CD4-positive, CD25-positive, alpha-beta regulatory T cell (primary cell): ENCODE results near the gene MBOAT2. TPM values are rescaled to one million over a fixed set of nuclear protein-coding genes. Genes with fewer than 3 reads are reported as not detected.

Source experiments
- ATAC-seq, 2 donors: fragments of 150-1000 bp; cut with Tn5 transposase; one replicate each; pipeline ENCODE4 v1.10.0; 2021; ENCODE audit warnings: low read depth in 2 of 2, moderate number of reproducible peaks in 2 of 2, moderate library complexity in 1 of 2
- DNase-seq, 3 donors: peaks; one replicate each; pipeline versions ENCODE4 v3.0.0 to v3.0.0-alpha.2; 2012 to 2022; ENCODE audit warnings: mixed read lengths in 1 of 3
- H3K27ac ChIP-seq: one replicate; pipeline ENCODE4 v1.7.0; 2013; ENCODE audit warnings: mild to moderate bottlenecking, low read length; ENCODE audit not compliant: insufficient read depth, poor library complexity, severe bottlenecking
- H3K27me3 ChIP-seq: one replicate; pipeline ENCODE4 v1.7.0; 2013; ENCODE audit warnings: low read length; ENCODE audit not compliant: control insufficient read depth, insufficient read depth
- H3K36me3 ChIP-seq: one replicate; pipeline ENCODE4 v1.7.0; 2013; ENCODE audit warnings: mild to moderate bottlenecking, low read length, moderate library complexity; ENCODE audit not compliant: control insufficient read depth, insufficient read depth
- H3K4me1 ChIP-seq: 2 replicates; pipeline ENCODE4 v1.7.0; 2013; ENCODE audit warnings: mild to moderate bottlenecking, low read length; ENCODE audit not compliant: insufficient read depth, control insufficient read depth, poor library complexity, severe bottlenecking
- H3K4me3 ChIP-seq: one replicate; pipeline ENCODE4 v1.7.0; 2013; ENCODE audit warnings: low read depth, mild to moderate bottlenecking, low read length, moderate library complexity
- H3K9me3 ChIP-seq, 2 experiments: 1 replicate in 1 of 2; 2 replicates in 1 of 2; pipeline ENCODE4 v1.7.0; 2013; ENCODE audit warnings: low read length in 2 of 2, mild to moderate bottlenecking in 1 of 2, moderate library complexity in 1 of 2; ENCODE audit not compliant: control insufficient read depth in 2 of 2
- H3K27ac Mint-ChIP-seq, 3 donors: one replicate each; pipeline ENCODE4 v1.8.0; 2020 to 2022; ENCODE audit warnings: mild to moderate bottlenecking in 3 of 3, mixed read lengths in 3 of 3, moderate library complexity in 2 of 3
- H3K27me3 Mint-ChIP-seq: one replicate; pipeline ENCODE4 v1.8.0; 2022; ENCODE audit warnings: mild to moderate bottlenecking, mixed read lengths
- H3K36me3 Mint-ChIP-seq: one replicate; pipeline ENCODE4 v1.8.0; 2020; ENCODE audit warnings: mixed read lengths
- H3K4me1 Mint-ChIP-seq, 4 donors: one replicate each; pipeline ENCODE4 v1.8.0; 2020 to 2022; ENCODE audit warnings: mixed read lengths in 4 of 4, mild to moderate bottlenecking in 1 of 4
- H3K4me3 Mint-ChIP-seq, 4 donors: one replicate each; pipeline ENCODE4 v1.8.0; 2020 to 2022; ENCODE audit warnings: mild to moderate bottlenecking in 4 of 4, mixed read lengths in 4 of 4, moderate library complexity in 3 of 4
- H3K9me3 Mint-ChIP-seq, 7 donors: one replicate each; pipeline ENCODE4 v1.8.0; 2020 to 2022; ENCODE audit warnings: mixed read lengths in 7 of 7, mild to moderate bottlenecking in 3 of 7, moderate library complexity in 2 of 7
- polyA plus RNA-seq, 4 donors: library from polyadenylated mRNA; unstranded; fragments of 300-500 nt; fragmentation: Illumina TruSeq; gene quantifications; one replicate each; pipeline ENCODE4 v1.2.3, GENCODE V29; 2021
- total RNA-seq: library from RNA; stranded (reverse); gene quantifications from one replicate; pipeline ENCODE4 v1.2.3, GENCODE V29; 2022

The MBOAT2 gene
- total and polyA plus RNA-seq, 5 donors from 2014 or later = 0.19 to 2.9 (median 0.56) TPM; not detected in 2

DNA sequence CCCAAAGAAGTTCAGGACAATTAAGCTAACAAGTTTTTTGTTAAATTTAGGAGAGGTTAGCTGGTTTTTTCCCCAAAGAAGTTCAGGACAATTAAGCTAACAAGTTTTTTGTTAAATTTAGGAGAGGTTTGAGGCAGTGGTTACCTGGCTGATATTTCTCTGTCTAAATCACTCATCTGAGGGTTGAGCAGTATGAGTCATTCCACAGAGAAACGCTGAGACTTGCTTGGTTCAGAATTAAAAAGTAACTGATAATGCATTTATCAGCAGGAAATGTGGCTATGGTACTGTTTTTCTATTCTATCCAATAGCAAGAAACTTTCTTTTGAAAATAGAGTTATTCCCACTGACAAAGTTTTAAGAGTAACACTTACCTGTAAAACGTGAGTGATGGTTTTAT, 143.2 kb downstream of the MBOAT2 start:
- peaks cover 10% of the 10 kb centered on the region for H3K27me3 ChIP-seq
- Mint-ChIP-seq H3K9me3 (no peaks in the 10 kb centered on the region), H3K27me3 (peaks cover 13% of the 10 kb centered on the region), H3K36me3 (no peaks in the 10 kb centered on the region), H3K4me3 (no peak overlapping the region), H3K4me1 (no peaks in the 10 kb centered on the region), H3K27ac (no peak overlapping the region)
- no peaks in the 10 kb centered on the region for H3K9me3 ChIP-seq
- ATAC-seq (no peak), DNase-seq (no peak)
- H3K36me3 ChIP-seq = no peaks in the 10 kb centered on the region
- no peak overlapping the region for H3K4me3 ChIP-seq
- H3K27ac ChIP-seq = no peak overlapping the region
- H3K4me1 ChIP-seq = no peaks in the 10 kb centered on the region

DNA sequence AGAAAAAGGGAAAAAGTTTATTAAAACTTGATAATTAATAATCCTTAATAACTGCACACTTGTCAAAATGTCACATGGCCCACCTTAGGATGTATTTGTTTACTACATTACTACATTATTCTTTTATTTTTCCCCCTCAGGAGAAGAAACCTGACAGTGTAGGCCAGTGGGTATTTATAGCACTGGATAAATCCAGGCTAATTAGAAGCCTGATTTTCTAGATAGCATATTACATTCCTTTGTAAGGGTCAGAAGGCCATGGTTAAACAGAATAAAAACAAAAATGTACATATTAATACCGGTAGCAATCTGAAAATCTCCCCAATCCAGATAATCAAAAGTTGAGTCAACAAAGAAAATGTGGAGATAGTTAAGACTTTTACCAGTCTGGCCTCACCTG, 144.6 kb downstream of the MBOAT2 start:
- no peaks in the 10 kb centered on the region for H3K36me3 Mint-ChIP-seq
- no peaks in the 10 kb centered on the region for H3K9me3 Mint-ChIP-seq

DNA sequence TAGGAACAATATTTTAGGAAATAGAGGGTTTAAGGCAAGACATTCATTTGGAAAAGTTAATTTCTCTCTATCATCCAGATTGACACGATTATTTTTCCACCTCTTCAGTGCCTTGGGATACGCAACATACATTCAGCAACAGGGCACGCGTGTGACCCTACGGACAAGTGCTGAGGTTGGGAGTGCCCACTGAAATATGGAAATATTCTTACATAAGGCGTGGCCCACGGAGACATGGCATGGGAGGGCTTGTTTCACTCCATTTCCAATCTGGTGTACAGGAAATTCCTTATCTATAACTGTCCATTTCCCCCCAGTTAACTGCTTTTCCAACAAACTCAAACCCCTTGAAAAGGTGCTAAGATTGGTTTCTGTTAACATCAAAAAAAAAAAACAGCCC, 145.2 kb downstream of the MBOAT2 start:
- Histone ChIP-seq H3K4me3 (no peak overlapping the region), H3K9me3 (no peaks in the 10 kb centered on the region), H3K27me3 (peaks cover 20% of the 10 kb centered on the region), H3K36me3 (no peaks in the 10 kb centered on the region), H3K27ac (no peak overlapping the region), H3K4me1 (no peaks in the 10 kb centered on the region)
- no peaks in the 10 kb centered on the region for H3K9me3 Mint-ChIP-seq
- H3K27me3 Mint-ChIP-seq = peaks cover 16% of the 10 kb centered on the region
- ATAC-seq (no peak), DNase-seq (no peak)
- H3K4me1 Mint-ChIP-seq = no peaks in the 10 kb centered on the region
- H3K27ac Mint-ChIP-seq = no peak overlapping the region
- H3K36me3 Mint-ChIP-seq = no peaks in the 10 kb centered on the region
- no peak overlapping the region for H3K4me3 Mint-ChIP-seq

More for the DNA sequence above, 144.6 kb downstream of the MBOAT2 start:
- no peak for ATAC-seq
- H3K4me1 Mint-ChIP-seq = no peaks in the 10 kb centered on the region
- Histone ChIP-seq H3K4me3 (no peak overlapping the region), H3K4me1 (no peaks in the 10 kb centered on the region), H3K27me3 (peaks cover 17% of the 10 kb centered on the region), H3K9me3 (no peaks in the 10 kb centered on the region), H3K36me3 (no peaks in the 10 kb centered on the region), H3K27ac (no peak overlapping the region)
- H3K4me3 Mint-ChIP-seq = no peak overlapping the region
- peaks cover 13% of the 10 kb centered on the region for H3K27me3 Mint-ChIP-seq
- no peak for DNase-seq
- no peak overlapping the region for H3K27ac Mint-ChIP-seq

DNA sequence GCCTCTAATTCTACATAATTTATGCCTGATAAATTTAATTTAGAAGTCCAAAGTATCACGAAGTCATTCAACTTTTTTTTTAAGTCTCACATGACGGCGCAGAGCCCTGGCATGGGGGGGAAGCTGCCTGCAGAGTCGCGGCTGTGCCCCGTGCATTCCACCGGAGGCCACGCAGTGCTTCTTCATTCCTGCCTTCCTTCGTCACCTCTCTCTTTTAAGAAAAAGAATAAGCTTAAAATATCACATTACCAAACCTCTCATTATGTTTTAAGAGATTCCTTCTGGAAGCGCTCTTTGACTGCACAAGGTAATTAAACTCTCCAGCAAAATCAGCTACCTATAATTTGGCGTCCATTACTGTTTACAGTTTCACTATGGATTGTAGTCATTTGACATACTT, 145.8 kb downstream of the MBOAT2 start:
- no peaks in the 10 kb centered on the region for H3K4me1 ChIP-seq
- H3K4me1 Mint-ChIP-seq = no peaks in the 10 kb centered on the region
- H3K27me3 ChIP-seq = peaks cover 22% of the 10 kb centered on the region
- H3K36me3 ChIP-seq = no peaks in the 10 kb centered on the region
- H3K27ac ChIP-seq = no peak overlapping the region
- no peaks in the 10 kb centered on the region for H3K9me3 ChIP-seq
- H3K9me3 Mint-ChIP-seq = no peaks in the 10 kb centered on the region
- H3K27ac Mint-ChIP-seq = no peak overlapping the region
- DNase-seq (no peak), ATAC-seq (no peak)
- peaks cover 21% of the 10 kb centered on the region for H3K27me3 Mint-ChIP-seq
- H3K4me3 Mint-ChIP-seq = no peak overlapping the region
- no peak overlapping the region for H3K4me3 ChIP-seq
- no peaks in the 10 kb centered on the region for H3K36me3 Mint-ChIP-seq

DNA sequence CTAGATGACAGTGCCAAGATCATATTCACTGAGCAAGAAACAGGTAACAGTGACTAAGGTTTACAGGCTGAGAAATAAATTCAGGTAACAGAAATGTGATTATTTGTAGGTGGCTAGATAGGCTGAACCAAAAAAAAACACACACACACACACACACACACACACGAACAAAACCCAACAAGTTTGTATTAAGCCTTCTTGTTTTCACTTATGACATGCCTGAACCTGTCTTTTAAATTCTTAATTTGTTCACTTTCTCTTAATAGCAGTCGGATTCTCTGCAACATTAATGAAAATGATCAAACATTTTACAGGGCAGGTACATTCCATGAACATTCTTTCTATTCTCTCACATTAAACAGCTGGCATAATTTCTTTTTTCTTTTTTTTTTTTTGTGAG, 147.3 kb downstream of the MBOAT2 start:
- H3K36me3 Mint-ChIP-seq = no peaks in the 10 kb centered on the region
- ATAC-seq = no peak
- Histone ChIP-seq H3K4me1 (no peaks in the 10 kb centered on the region), H3K27me3 (peaks cover 13% of the 10 kb centered on the region), H3K4me3 (no peak overlapping the region), H3K9me3 (no peaks in the 10 kb centered on the region), H3K27ac (no peak overlapping the region), H3K36me3 (no peaks in the 10 kb centered on the region)
- H3K4me3 Mint-ChIP-seq = no peak overlapping the region
- no peak for DNase-seq
- no peaks in the 10 kb centered on the region for H3K4me1 Mint-ChIP-seq
- peaks cover 27% of the 10 kb centered on the region for H3K27me3 Mint-ChIP-seq
- H3K27ac Mint-ChIP-seq = no peak overlapping the region
- no peaks in the 10 kb centered on the region for H3K9me3 Mint-ChIP-seq

DNA sequence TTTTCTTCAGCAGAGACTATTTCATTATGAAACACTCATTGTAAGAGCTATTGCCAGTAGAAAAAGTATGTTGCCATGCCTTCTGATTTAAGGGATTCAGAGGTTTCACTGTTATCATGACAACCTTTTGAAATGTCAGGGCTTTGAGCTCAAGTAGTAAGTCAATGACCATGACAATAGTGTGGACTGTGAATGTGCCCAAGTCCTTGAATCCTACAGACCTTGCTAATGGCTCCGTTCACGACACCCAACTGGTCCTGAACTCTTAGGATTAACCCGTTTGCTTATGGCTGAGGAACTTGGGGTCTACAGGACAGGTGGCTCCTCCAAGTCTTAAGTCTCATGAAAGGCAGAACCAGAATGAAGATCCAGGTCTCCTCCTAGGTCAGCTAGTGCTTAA, 148.5 kb downstream of the MBOAT2 start:
- Mint-ChIP-seq H3K4me1 (no peaks in the 10 kb centered on the region), H3K9me3 (no peaks in the 10 kb centered on the region), H3K27me3 (peaks cover 27% of the 10 kb centered on the region), H3K4me3 (no peak overlapping the region), H3K27ac (no peak overlapping the region), H3K36me3 (no peaks in the 10 kb centered on the region)
- no peaks in the 10 kb centered on the region for H3K9me3 ChIP-seq
- H3K4me1 ChIP-seq = no peaks in the 10 kb centered on the region
- H3K27ac ChIP-seq = no peak overlapping the region
- DNase-seq (no peak), ATAC-seq (no peak)
- peaks cover 14% of the 10 kb centered on the region for H3K27me3 ChIP-seq
- H3K4me3 ChIP-seq = no peak overlapping the region
- H3K36me3 ChIP-seq = no peaks in the 10 kb centered on the region

DNA sequence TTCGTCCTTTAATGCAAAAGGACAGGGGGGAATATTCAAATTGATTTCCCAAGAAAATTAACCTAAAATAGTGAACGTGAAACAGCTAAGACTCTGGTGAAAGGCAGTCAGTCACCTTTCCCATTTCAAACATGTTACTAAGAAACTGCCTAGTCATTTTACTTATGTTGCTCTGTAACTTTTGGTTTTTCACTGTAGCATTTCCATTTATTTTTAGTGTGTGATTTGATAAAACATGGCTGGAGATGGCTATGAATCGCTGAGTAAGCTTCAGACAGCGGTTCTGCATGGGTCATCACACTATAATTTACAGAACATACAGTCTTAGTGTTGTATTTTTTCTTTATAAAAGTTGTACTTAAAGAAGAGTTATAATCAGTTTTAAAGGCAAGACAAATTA, 150.1 kb downstream of the MBOAT2 start:
- DNase-seq (no peak), ATAC-seq (no peak)
- no peak overlapping the region for H3K27ac Mint-ChIP-seq
- no peaks in the 10 kb centered on the region for H3K9me3 Mint-ChIP-seq
- no peaks in the 10 kb centered on the region for H3K36me3 Mint-ChIP-seq
- Histone ChIP-seq H3K9me3 (no peaks in the 10 kb centered on the region), H3K4me1 (no peaks in the 10 kb centered on the region), H3K36me3 (no peaks in the 10 kb centered on the region), H3K27ac (no peak overlapping the region), H3K4me3 (no peak overlapping the region), H3K27me3 (peaks cover 14% of the 10 kb centered on the region)
- H3K4me3 Mint-ChIP-seq = no peak overlapping the region
- H3K27me3 Mint-ChIP-seq = peaks cover 27% of the 10 kb centered on the region
- no peaks in the 10 kb centered on the region for H3K4me1 Mint-ChIP-seq

DNA sequence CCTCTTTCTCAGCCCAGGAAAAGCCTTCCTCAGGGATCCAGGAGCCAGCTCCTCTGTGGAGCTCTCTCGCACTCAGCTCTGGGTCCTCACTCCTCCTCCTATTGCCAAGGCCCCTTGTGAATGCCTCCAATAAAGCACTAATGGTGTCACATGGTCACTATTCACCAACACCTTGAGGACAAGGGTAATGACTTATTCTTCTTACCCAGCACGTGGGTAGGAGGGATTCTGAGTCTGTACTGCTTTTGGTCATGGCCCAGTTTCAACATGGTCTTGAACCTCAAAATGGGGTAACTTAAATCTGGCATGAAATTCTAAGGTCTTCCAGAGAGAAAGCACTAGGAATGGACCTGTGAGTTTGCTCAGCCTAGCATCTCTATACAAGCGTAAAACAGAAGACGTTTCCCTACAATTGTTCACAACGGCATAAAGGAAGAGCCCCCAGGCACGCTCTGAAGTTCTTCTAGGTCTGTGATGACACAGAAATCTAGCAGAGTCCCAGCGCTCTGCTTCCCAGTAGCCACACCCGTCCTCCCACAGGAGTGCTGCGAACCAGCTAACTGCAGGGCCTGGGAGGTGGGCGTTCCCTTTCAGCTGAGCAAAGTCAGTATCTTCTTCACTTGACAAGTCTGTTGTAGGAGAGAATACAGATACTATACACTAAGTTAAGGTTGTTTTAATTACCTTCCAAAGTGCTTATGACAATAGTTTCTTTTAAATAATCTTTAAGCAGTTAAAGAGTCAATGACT, 151.5 kb downstream of the MBOAT2 start:
- Histone ChIP-seq H3K27me3 (peaks cover 14% of the 10 kb centered on the region), H3K27ac (no peak overlapping the region), H3K9me3 (no peaks in the 10 kb centered on the region), H3K4me1 (no peaks in the 10 kb centered on the region), H3K4me3 (no peak overlapping the region), H3K36me3 (no peaks in the 10 kb centered on the region)
- no peak overlapping the region for H3K4me3 Mint-ChIP-seq
- no peaks in the 10 kb centered on the region for H3K9me3 Mint-ChIP-seq
- DNase-seq (no peak), ATAC-seq (no peak)
- H3K36me3 Mint-ChIP-seq = no peaks in the 10 kb centered on the region
- H3K4me1 Mint-ChIP-seq = no peaks in the 10 kb centered on the region
- peaks cover 30% of the 10 kb centered on the region for H3K27me3 Mint-ChIP-seq
- H3K27ac Mint-ChIP-seq = no peak overlapping the region
